Measurements from ENCODE around the gene TBC1D2.

DNA sequence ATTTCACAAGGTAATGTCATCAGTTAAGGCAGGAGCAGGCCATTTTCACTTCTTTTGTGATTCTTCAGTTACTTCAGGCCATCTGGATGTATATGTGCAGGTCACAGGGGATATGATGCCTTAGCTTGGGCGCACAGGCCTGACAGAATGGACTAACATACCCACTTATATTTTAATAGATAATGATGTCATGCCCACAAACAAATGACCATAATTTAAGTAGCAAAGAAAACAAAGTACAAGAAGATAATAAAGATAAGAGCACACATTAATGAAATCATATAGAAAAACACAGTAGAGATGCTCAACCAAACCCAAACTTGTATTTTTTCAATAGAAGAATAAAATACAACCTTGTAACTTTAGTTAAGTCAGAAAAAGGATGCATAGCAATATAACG is 19.7 kb upstream of the TBC1D2 start:
- TF ChIP-seq POLR2A (IDR thresholded peaks at IDR 0.05), result no peak
- TF ChIP-seq, protein P1, sequence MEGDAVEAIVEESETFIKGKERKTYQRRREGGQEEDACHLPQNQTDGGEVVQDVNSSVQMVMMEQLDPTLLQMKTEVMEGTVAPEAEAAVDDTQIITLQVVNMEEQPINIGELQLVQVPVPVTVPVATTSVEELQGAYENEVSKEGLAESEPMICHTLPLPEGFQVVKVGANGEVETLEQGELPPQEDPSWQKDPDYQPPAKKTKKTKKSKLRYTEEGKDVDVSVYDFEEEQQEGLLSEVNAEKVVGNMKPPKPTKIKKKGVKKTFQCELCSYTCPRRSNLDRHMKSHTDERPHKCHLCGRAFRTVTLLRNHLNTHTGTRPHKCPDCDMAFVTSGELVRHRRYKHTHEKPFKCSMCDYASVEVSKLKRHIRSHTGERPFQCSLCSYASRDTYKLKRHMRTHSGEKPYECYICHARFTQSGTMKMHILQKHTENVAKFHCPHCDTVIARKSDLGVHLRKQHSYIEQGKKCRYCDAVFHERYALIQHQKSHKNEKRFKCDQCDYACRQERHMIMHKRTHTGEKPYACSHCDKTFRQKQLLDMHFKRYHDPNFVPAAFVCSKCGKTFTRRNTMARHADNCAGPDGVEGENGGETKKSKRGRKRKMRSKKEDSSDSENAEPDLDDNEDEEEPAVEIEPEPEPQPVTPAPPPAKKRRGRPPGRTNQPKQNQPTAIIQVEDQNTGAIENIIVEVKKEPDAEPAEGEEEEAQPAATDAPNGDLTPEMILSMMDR (IDR thresholded peaks at IDR 0.05), result no peak

Data from body of pancreas (tissue), 4 donors.